ENCODE data around the gene HOXD8. TPM values are rescaled to one million over a fixed set of nuclear protein-coding genes. Genes with fewer than 3 reads are reported as not detected.

Gene HOXD8
- total RNA-seq, 1 donor = 15.5 TPM

GRCh38 chr2:176172007-176172894 is 42.7 kb downstream of the HOXD8 start:
- DNase-seq (ENCODE audit: low read depth) = no peak
- TF ChIP-seq CTCF (IDR thresholded peaks at IDR 0.05; ENCODE audit: insufficient read depth, low read depth, low read length) = no peak
- H3K4me3 ChIP-seq (ENCODE audit: low read depth, low read length) = no peak overlapping the region

GRCh38 chr2:176172895-176173566 is 43.5 kb downstream of the HOXD8 start:
- H3K4me3 ChIP-seq (ENCODE audit: low read depth, low read length) = no peak overlapping the region
- TF ChIP-seq CTCF (IDR thresholded peaks at IDR 0.05; ENCODE audit: insufficient read depth, low read depth, low read length) = no peak
- DNase-seq (ENCODE audit: low read depth) = no peak

GRCh38 chr2:176173567-176174381 is 44.3 kb downstream of the HOXD8 start:
- no peak for TF ChIP-seq CTCF (IDR thresholded peaks at IDR 0.05; ENCODE audit: insufficient read depth, low read depth, low read length)
- no peak for DNase-seq (ENCODE audit: low read depth)
- H3K4me3 ChIP-seq (ENCODE audit: low read depth, low read length) = no peak overlapping the region

- DNase-seq (ENCODE audit: low read depth) = peak; percentile 43
- H3K4me3 ChIP-seq (ENCODE audit: low read depth, low read length) = no peak overlapping the region
- TF ChIP-seq CTCF (IDR thresholded peaks at IDR 0.05; ENCODE audit: insufficient read depth, low read depth, low read length) = no peak
These were observed 44.9 kb downstream of the HOXD8 start for GRCh38 chr2:176174382-176174823.

- TF ChIP-seq CTCF (IDR thresholded peaks at IDR 0.05; ENCODE audit: insufficient read depth, low read depth, low read length) = no peak
- DNase-seq (ENCODE audit: low read depth) = no peak
- H3K4me3 ChIP-seq (ENCODE audit: low read depth, low read length) = peak overlapping the region; percentile 9
These were observed 45.6 kb downstream of the HOXD8 start for GRCh38 chr2:176174824-176175708.
